H1 (cell line): Measurements from ENCODE around the gene OPCML. TPM values are rescaled to one million over a fixed set of nuclear protein-coding genes. Genes with fewer than 3 reads are reported as not detected.

Experiments
- CTCF ChIA-PET: fragments of 300-600 bp; sonication (Branson Sonifier 250); formaldehyde crosslinking; loops from one replicate; lab custom pipeline; 2021; ENCODE audit not compliant: partially characterized antibody; lab: Charles Lee
- POLR2A ChIA-PET: fragments of 300-600 bp; sonication (Branson Sonifier 250); formaldehyde crosslinking; loops from one replicate; lab custom pipeline; 2021; ENCODE audit warnings: inconsistent platforms; ENCODE audit not compliant: partially characterized antibody; lab: Charles Lee
- DNase-seq, 2 experiments: peaks; one replicate each; pipeline versions ENCODE4 v3.0.0 to v3.0.0-alpha.2; 2010 to 2022; ENCODE audit warnings: low spot score in 2 of 2, low read depth in 1 of 2, mixed read lengths in 1 of 2
- FAIRE-seq: peaks from 2 replicates; lab custom pipeline; 2011; peaks lifted over from hg19 to GRCh38; lab: Jason Lieb, UNC
- H2AFZ ChIP-seq: 2 replicates; pipeline ENCODE4 v1.8.1; 2012; ENCODE audit warnings: low read length, inconsistent platforms
- H2AK5ac ChIP-seq: 2 replicates; pipeline ENCODE4 v1.6.1; 2013; ENCODE audit warnings: low read depth, low read length
- H2BK120ac ChIP-seq: replicated peaks from 2 replicates; pipeline ENCODE3; 2013; ENCODE audit warnings: low read depth, low read length, inconsistent platforms
- H2BK12ac ChIP-seq: 2 replicates; pipeline ENCODE4 v1.6.1; 2013; ENCODE audit warnings: low read depth, low read length
- H2BK15ac ChIP-seq: 2 replicates; pipeline ENCODE4 v1.6.1; 2013; ENCODE audit warnings: low read length
- H2BK20ac ChIP-seq: 2 replicates; pipeline ENCODE4 v1.6.1; 2013; ENCODE audit warnings: low read length
- H2BK5ac ChIP-seq: 2 replicates; pipeline ENCODE4 v1.6.1; 2013; ENCODE audit warnings: low read depth, low read length
- H3K14ac ChIP-seq: 2 replicates; pipeline ENCODE4 v1.6.1; 2013; ENCODE audit warnings: inconsistent platforms; ENCODE audit not compliant: insufficient read length
- H3K18ac ChIP-seq: 2 replicates; pipeline ENCODE4 v1.6.1; 2013; ENCODE audit warnings: low read length; ENCODE audit errors: extremely low read depth
- H3K23ac ChIP-seq: 2 replicates; pipeline ENCODE4 v1.6.1; 2013; ENCODE audit warnings: inconsistent platforms; ENCODE audit not compliant: insufficient read length
- H3K23me2 ChIP-seq: 2 replicates; pipeline ENCODE4 v1.6.1; 2013; ENCODE audit warnings: low read depth, low read length
- H3K27ac ChIP-seq: 2 replicates; pipeline ENCODE4 v1.6.1; 2011; ENCODE audit warnings: low read depth, low read length, inconsistent platforms
- H3K27me3 ChIP-seq, 4 experiments: replicated peaks in 1 of 4; 1 replicate in 1 of 4; 2 replicates in 3 of 4; pipeline versions ENCODE4 v1.6.1 to v1.8.1; 2011 to 2013; ENCODE audit warnings: low read length in 3 of 4, mild to moderate bottlenecking in 3 of 4, inconsistent platforms in 2 of 4, mixed read lengths in 2 of 4, moderate library complexity in 1 of 4; ENCODE audit not compliant: control insufficient read depth in 3 of 4, insufficient read depth in 3 of 4; ENCODE audit errors: extremely low read depth in 1 of 4
- H3K36me3 ChIP-seq, 4 experiments: 2 replicates each; pipeline versions ENCODE4 v1.6.1 to v1.8.1; 2011 to 2013; ENCODE audit warnings: mild to moderate bottlenecking in 4 of 4, low read length in 3 of 4, moderate library complexity in 2 of 4, control low read depth in 1 of 4, inconsistent platforms in 1 of 4; ENCODE audit not compliant: insufficient read depth in 4 of 4, control insufficient read depth in 2 of 4
- H3K4ac ChIP-seq: replicated peaks from 2 replicates; pipeline ENCODE3; 2013; ENCODE audit warnings: low read length, low read depth, mixed read lengths, inconsistent platforms; ENCODE audit not compliant: insufficient read length
- H3K4me1 ChIP-seq, 4 experiments: replicated peaks in 1 of 4; 1 replicate in 1 of 4; 2 replicates in 3 of 4; pipeline versions ENCODE4 v1.6.1 to v1.8.1; 2011 to 2013; ENCODE audit warnings: low read length in 3 of 4, inconsistent platforms in 2 of 4, mixed read lengths in 1 of 4; ENCODE audit not compliant: insufficient read depth in 4 of 4, control insufficient read depth in 3 of 4
- H3K4me2 ChIP-seq, 2 experiments: 2 replicates each; pipeline versions ENCODE4 v1.6.1 to v1.8.1; 2011 to 2013; ENCODE audit warnings: low read depth in 2 of 2, low read length in 2 of 2, control low read depth in 1 of 2, inconsistent platforms in 1 of 2, mild to moderate bottlenecking in 1 of 2; ENCODE audit not compliant: insufficient read depth in 1 of 2
- H3K4me3 ChIP-seq, 4 experiments: fragments of 200-600, 300-600 bp in 1 of 4; sonication (generic), shearing (Covaris generic), sonication (Bioruptor Twin) in 1 of 4; 2 replicates each; pipeline versions ENCODE4 v1.5.1 to v1.8.1; 2011 to 2016; ENCODE audit warnings: low read length in 4 of 4, low read depth in 3 of 4, control low read depth in 2 of 4, inconsistent platforms in 2 of 4, mild to moderate bottlenecking in 2 of 4, mixed read lengths in 1 of 4, moderate library complexity in 1 of 4; ENCODE audit not compliant: insufficient read depth in 2 of 4; ENCODE audit errors: extremely low read depth in 1 of 4
- H3K56ac ChIP-seq: replicated peaks from 2 replicates; pipeline ENCODE3; 2013; ENCODE audit warnings: low read depth, mild to moderate bottlenecking, mixed read lengths, low read length, inconsistent platforms; ENCODE audit not compliant: insufficient read length
- H3K79me1 ChIP-seq: 2 replicates; pipeline ENCODE4 v1.6.1; 2013; ENCODE audit warnings: low read depth, low read length, control low read depth
- H3K79me2 ChIP-seq, 2 experiments: 2 replicates each; pipeline versions ENCODE4 v1.6.1 to v1.8.1; 2012 to 2013; ENCODE audit warnings: low read length in 2 of 2, mild to moderate bottlenecking in 2 of 2, inconsistent platforms in 1 of 2; ENCODE audit not compliant: insufficient read depth in 2 of 2, control insufficient read depth in 1 of 2
- H3K9ac ChIP-seq, 4 experiments: replicated peaks in 1 of 4; 1 replicate in 1 of 4; 2 replicates in 3 of 4; pipeline versions ENCODE4 v1.6.1 to v1.8.1; 2011 to 2013; ENCODE audit warnings: low read depth in 3 of 4, low read length in 3 of 4, control low read depth in 2 of 4, mild to moderate bottlenecking in 2 of 4, moderate library complexity in 2 of 4, inconsistent platforms in 1 of 4; ENCODE audit errors: extremely low read depth in 1 of 4
- H3K9me3 ChIP-seq, 2 experiments: 2 replicates each; pipeline versions ENCODE4 v1.6.1 to v1.8.1; 2012 to 2013; ENCODE audit warnings: mild to moderate bottlenecking in 2 of 2, moderate library complexity in 2 of 2, control low read depth in 1 of 2, inconsistent platforms in 1 of 2, low read depth in 1 of 2, low read length in 1 of 2, mixed read lengths in 1 of 2; ENCODE audit not compliant: insufficient read depth in 2 of 2
- H4K20me1 ChIP-seq, 2 experiments: replicated peaks in 1 of 2; 2 replicates each; pipeline versions ENCODE3 to v1.8.1; 2011 to 2013; ENCODE audit warnings: inconsistent platforms in 2 of 2, low read length in 2 of 2, mild to moderate bottlenecking in 1 of 2; ENCODE audit not compliant: insufficient read depth in 2 of 2, control insufficient read depth in 1 of 2
- H4K5ac ChIP-seq: 2 replicates; pipeline ENCODE4 v1.6.1; 2013; ENCODE audit warnings: low read length, low read depth, mixed read lengths, inconsistent platforms; ENCODE audit not compliant: insufficient read length
- H4K8ac ChIP-seq: 2 replicates; pipeline ENCODE4 v1.8.0; 2013; ENCODE audit warnings: mild to moderate bottlenecking, moderate library complexity, low read length, inconsistent platforms; ENCODE audit not compliant: insufficient read depth; ENCODE audit errors: extremely low read depth
- H4K91ac ChIP-seq: replicated peaks from 2 replicates; pipeline ENCODE3; 2013; ENCODE audit warnings: low read length, mixed read lengths, inconsistent platforms; ENCODE audit not compliant: insufficient read length
- CEBPB ChIP-seq: IDR thresholded peaks from 2 replicates; pipeline ENCODE4 v1.6.1; 2012; ENCODE audit warnings: low read depth, low read length
- CREB1 ChIP-seq: IDR thresholded peaks from 2 replicates; pipeline ENCODE4 v1.6.1; 2012; ENCODE audit warnings: inconsistent platforms
- GABPA ChIP-seq: IDR thresholded peaks from 2 replicates; pipeline ENCODE4 v1.6.1; 2011; ENCODE audit warnings: mild to moderate bottlenecking, low read length, moderate library complexity, borderline replicate concordance; ENCODE audit not compliant: insufficient read depth
- KDM1A ChIP-seq: fragments of 200-600, 300-600 bp; sonication (generic); IDR thresholded peaks from 2 replicates; pipeline ENCODE4 v1.7.1; 2016; ENCODE audit warnings: mild to moderate bottlenecking, low read length, borderline replicate concordance
- PHF8 ChIP-seq: fragments of 200-600 bp; sonication (generic); conservative IDR thresholded peaks from 2 replicates; pipeline ENCODE4 v1.7.1; 2012; ENCODE audit warnings: low read depth, mild to moderate bottlenecking, inconsistent platforms, low read length, moderate library complexity
- RAD21 ChIP-seq, 2 experiments: IDR thresholded peaks in 1 of 2; conservative IDR thresholded peaks in 1 of 2; 2 replicates each; pipeline ENCODE4 v1.6.1; 2011; ENCODE audit warnings: low read depth in 2 of 2, low read length in 2 of 2, improper control_type of control experiment in 1 of 2, inconsistent platforms in 1 of 2, mild to moderate bottlenecking in 1 of 2, moderate library complexity in 1 of 2
- RFX5 ChIP-seq: IDR thresholded peaks from 2 replicates; pipeline ENCODE4 v1.6.1; 2011; ENCODE audit warnings: low read depth, low read length, improper control_type of control experiment, borderline replicate concordance
- RNF2 ChIP-seq: fragments of 200-900, 300-1000 bp; sonication (generic); IDR thresholded peaks from 2 replicates; pipeline ENCODE4 v1.7.1; 2016; ENCODE audit warnings: borderline replicate concordance, low read depth, mild to moderate bottlenecking, antibody characterized with exemption, low read length; ENCODE audit not compliant: poor library complexity, severe bottlenecking; ENCODE audit errors: missing control alignments
- RXRA ChIP-seq: IDR thresholded peaks from 2 replicates; pipeline ENCODE4 v1.6.1; 2011; ENCODE audit warnings: low read depth, mild to moderate bottlenecking, low read length, moderate library complexity; ENCODE audit not compliant: insufficient read depth
- SP2 ChIP-seq: IDR thresholded peaks from 2 replicates; pipeline ENCODE4 v1.6.1; 2012; ENCODE audit warnings: mild to moderate bottlenecking, low read length, inconsistent platforms
- SUZ12 ChIP-seq: fragments of 200-600 bp; sonication (generic); IDR thresholded peaks from 2 replicates; pipeline ENCODE4 v1.6.1; 2012; ENCODE audit warnings: mild to moderate bottlenecking, inconsistent platforms, low read length, moderate library complexity, mixed read lengths
- ZNF274 ChIP-seq: IDR thresholded peaks from 2 replicates; pipeline ENCODE4 v1.7.0; 2012; ENCODE audit warnings: low read length, borderline replicate concordance; ENCODE audit errors: extremely low read depth
- WGBS, 2 experiments: shearing (Covaris generic) in 1 of 2; methylation state at CpG; one replicate each; pipeline versions ENCODE4 v1.1.6 to v1.1.7; 2013 to 2015; ENCODE audit warnings: low lambda C conversion rate in 2 of 2, mixed read lengths in 2 of 2, inconsistent platforms in 1 of 2, low coverage in 1 of 2, missing lambda C conversion rate in 1 of 2; ENCODE audit not compliant: insufficient replicate concordance in 2 of 2, insufficient coverage in 1 of 2, insufficient read length in 1 of 2; ENCODE audit errors: extremely low coverage in 1 of 2, missing lambda C conversion rate in 1 of 2; 5-methylcytosine and 5-hydroxymethylcytosine counted together
- polyA plus RNA-seq, 7 experiments: library from polyadenylated mRNA; depleted of rRNA in 3 of 7; stranded (reverse) in 5 of 7; unstranded in 2 of 7; fragments of >200 nt in 5 of 7; fragments of 200-250 nt in 2 of 7; gene quantifications; 1 replicate in 5 of 7; 2 replicates in 1 of 7; 4 replicates in 1 of 7; pipeline versions ENCODE4 v1.2.1 to v1.2.3, GENCODE V29; 2011 to 2013; ENCODE audit warnings: missing spikeins in 2 of 7, mixed read lengths in 2 of 7
- total RNA-seq: library from RNA; stranded (reverse); fragmentation: NEBNext Ultra II Directional; extraction: Animal tissue kit (Norgen Biotek cat#: 25700); gene quantifications from 2 replicates; pipeline ENCODE4 v1.2.1, GENCODE V29; 2021

The OPCML gene
- total and polyA plus RNA-seq, 2 of the 8 experiments (the other 6 are each of a cell fraction or from before 2014, with no cell fraction given), result 2.3 to 3.1 TPM

DNA sequence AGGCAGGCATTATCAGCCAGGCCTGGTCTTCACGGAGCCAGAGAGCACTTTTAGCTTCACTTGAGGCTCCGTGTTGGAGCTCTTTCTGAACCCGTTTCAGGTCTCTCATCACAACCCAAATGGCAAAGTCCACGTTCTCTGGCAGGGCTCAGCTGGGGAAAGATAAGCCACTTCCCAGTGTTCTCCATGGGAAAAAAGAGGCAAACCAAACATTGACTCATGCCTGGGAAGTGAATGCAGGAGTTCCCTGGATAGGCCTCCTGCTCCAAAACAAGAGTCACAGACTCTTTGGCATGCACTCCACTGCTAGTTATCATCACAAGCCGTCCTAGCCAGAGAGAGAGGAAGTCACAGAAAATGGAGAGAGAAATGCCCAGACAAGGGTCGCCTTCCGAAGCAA, 11.6 kb downstream of the OPCML start:
- DNase-seq, result no peak
- Histone ChIP-seq H2BK5ac (no peak overlapping the region), H3K27ac (no peak overlapping the region), H4K5ac (no peak overlapping the region), H3K23me2 (peaks cover 4% of the 10 kb centered on the region; the same call in 1 of the 2 replicates), H4K91ac (no peak overlapping the region), H2AFZ (no peak overlapping the region), H4K8ac (peak overlapping the region; percentile 51; the same call in 1 of the 2 replicates), H3K9me3 (no peaks in the 10 kb centered on the region), H3K23ac (no peak overlapping the region), H3K56ac (no peak overlapping the region), H3K9ac (no peak overlapping the region), H3K4me2 (no peak overlapping the region), H3K4me3 (no peak overlapping the region), H4K20me1 (peaks cover 0 to 1% of the 10 kb centered on the region in 2 experiments), H2BK20ac (no peak overlapping the region), H2BK12ac (no peak overlapping the region), H2BK120ac (no peak overlapping the region), H3K79me2 (no peaks in the 10 kb centered on the region), H3K27me3 (no peaks in the 10 kb centered on the region), H3K79me1 (peaks cover 2% of the 10 kb centered on the region), H3K18ac (no peak overlapping the region), H3K14ac (no peak overlapping the region), H3K36me3 (no peaks in the 10 kb centered on the region; a peak in 1 of 8 replicates), H3K4ac (no peak overlapping the region), H3K4me1 (peaks cover 0 to 3% (median 2%) of the 10 kb centered on the region in 4 experiments; a peak in 1 of 7 replicates), H2AK5ac (no peak overlapping the region), H2BK15ac (no peak overlapping the region; the same call in 1 of the 2 replicates)
- FAIRE-seq, result no peak
- POLR2A ChIA-PET, result interaction anchor here (0.9 kb wide), 1 partner anchor 44 kb away, joined by 3 read pairs; no protein-coding TSS in a partner anchor
- CTCF ChIA-PET, result interaction anchor here (1.3 to 1.9 kb wide), 2 partner anchors 9 to 12 kb away, joined by 3 to 9 read pairs; no protein-coding TSS in a partner anchor
- 78% methylated on average over 6 of the region's 7 CpGs; no CpG with 5 or more reads in 1 of the 2 experiments for WGBS, 2 experiments
- no peak for TF ChIP-seq SUZ12
- no peak for TF ChIP-seq RFX5
- TF ChIP-seq KDM1A, result no peak
- TF ChIP-seq PHF8, result no peak
- TF ChIP-seq SP2, result no peak
- TF ChIP-seq CEBPB, result no peak
- no peak for TF ChIP-seq RNF2
- no peak for TF ChIP-seq ZNF274
- TF ChIP-seq RAD21 (IDR thresholded peaks at IDR 0.05 in 1 of 2, conservative IDR thresholded peaks at IDR 0.05 in 1 of 2; ENCODE audit: low read depth in 2 of 2, low read length in 2 of 2), result no peak
- TF ChIP-seq GABPA, result no peak
- TF ChIP-seq CREB1, result no peak
- TF ChIP-seq RXRA, result no peak
